Suppressor macrophage (primary cell): ENCODE measurements around the gene SFTPB.
"Not testable (repeated sequence)": the region's sequence is repeated elsewhere in the genome, so short reads cannot be mapped to it uniquely, and the experiment has no call there.

Source experiments
- DNase-seq, 4 experiments: peaks; one replicate each; pipeline ENCODE4 v3.0.0-alpha.2; 2020 to 2022

SFTPB gene

GRCh38 chr2:85653996-85654395 is 14.0 kb downstream of the SFTPB start:
- peak; percentile 59 to 81 (median 72) for DNase-seq

GRCh38 chr2:85652056-85652455 is 15.9 kb downstream of the SFTPB start:
- DNase-seq = no peak

- DNase-seq = no peak
Measured at GRCh38 chr2:85651097-85651496, 16.9 kb downstream of the SFTPB start.

- no peak for DNase-seq
Measured at GRCh38 chr2:85650456-85650855, 17.5 kb downstream of the SFTPB start.

- no peak for DNase-seq
Measured at GRCh38 chr2:85649201-85650190, 18.5 kb downstream of the SFTPB start.

- peak; percentile 37 to 65 (median 56) for DNase-seq
Measured at GRCh38 chr2:85648619-85649018, 19.4 kb downstream of the SFTPB start.

GRCh38 chr2:85647823-85648526 is 20.0 kb downstream of the SFTPB start:
- DNase-seq = peak in 2 of 4 experiments; percentile 16 to 20

GRCh38 chr2:85646166-85646565 is 21.8 kb downstream of the SFTPB start:
- DNase-seq = no peak

- DNase-seq = no peak
Measured at GRCh38 chr2:85644909-85645308, 23.1 kb downstream of the SFTPB start.

GRCh38 chr2:85642725-85643124 is 25.3 kb downstream of the SFTPB start:
- DNase-seq = no peak

GRCh38 chr2:85635636-85636035 is 32.4 kb downstream of the SFTPB start:
- DNase-seq = peak in 2 of 4 experiments; percentile 39 to 52

- DNase-seq = peak; percentile 8 to 62 (median 42)
Measured at GRCh38 chr2:85635011-85635410, 33.0 kb downstream of the SFTPB start.

- no peak for DNase-seq
Measured at GRCh38 chr2:85631316-85631715, 36.7 kb downstream of the SFTPB start.

- DNase-seq = peak in 1 of 4 experiments; percentile 23
Measured at GRCh38 chr2:85628658-85629057, 39.3 kb downstream of the SFTPB start.

GRCh38 chr2:85623991-85624390 is 44.0 kb downstream of the SFTPB start:
- DNase-seq = no peak

GRCh38 chr2:85621338-85621737 is 46.7 kb downstream of the SFTPB start:
- no peak for DNase-seq

- no peak for DNase-seq
Measured at GRCh38 chr2:85619617-85620016, 48.4 kb downstream of the SFTPB start.

- not testable (repeated sequence) for DNase-seq
Measured at GRCh38 chr2:85617723-85618122, 50.3 kb downstream of the SFTPB start.

- no peak for DNase-seq
Measured at GRCh38 chr2:85615413-85615728, 52.6 kb downstream of the SFTPB start.

GRCh38 chr2:85614757-85615156 is 53.2 kb downstream of the SFTPB start:
- not testable (repeated sequence) for DNase-seq

- no peak for DNase-seq
Measured at GRCh38 chr2:85613717-85614515, 54.1 kb downstream of the SFTPB start.

GRCh38 chr2:85611705-85612587 is 56.1 kb downstream of the SFTPB start, which contains the start of gene C2orf68:
C2orf68 (minus strand) TSS chr2:85612066; CDS start chr2:85611984, 82 bp downstream.
- peak; percentile 88 to 95 (median 94) for DNase-seq
